H1 (cell line): ENCODE results near the gene CUL9. TPM values are rescaled to one million over a fixed set of nuclear protein-coding genes. Genes with fewer than 3 reads are reported as not detected.

Experiments
- CTCF ChIA-PET: fragments of 300-600 bp; sonication (Branson Sonifier 250); formaldehyde crosslinking; loops from one replicate; lab custom pipeline; 2021; ENCODE audit not compliant: partially characterized antibody; lab: Charles Lee
- POLR2A ChIA-PET: fragments of 300-600 bp; sonication (Branson Sonifier 250); formaldehyde crosslinking; loops from one replicate; lab custom pipeline; 2021; ENCODE audit warnings: inconsistent platforms; ENCODE audit not compliant: partially characterized antibody; lab: Charles Lee
- DNase-seq, 2 experiments: peaks; one replicate each; pipeline versions ENCODE4 v3.0.0 to v3.0.0-alpha.2; 2010 to 2022; ENCODE audit warnings: low spot score in 2 of 2, low read depth in 1 of 2, mixed read lengths in 1 of 2
- FAIRE-seq: peaks from 2 replicates; lab custom pipeline; 2011; peaks lifted over from hg19 to GRCh38; lab: Jason Lieb, UNC
- H2AFZ ChIP-seq: 2 replicates; pipeline ENCODE4 v1.8.1; 2012; ENCODE audit warnings: low read length, inconsistent platforms
- H2AK5ac ChIP-seq: 2 replicates; pipeline ENCODE4 v1.6.1; 2013; ENCODE audit warnings: low read depth, low read length
- H2BK120ac ChIP-seq: replicated peaks from 2 replicates; pipeline ENCODE3; 2013; ENCODE audit warnings: low read depth, low read length, inconsistent platforms
- H2BK12ac ChIP-seq: 2 replicates; pipeline ENCODE4 v1.6.1; 2013; ENCODE audit warnings: low read depth, low read length
- H2BK15ac ChIP-seq: 2 replicates; pipeline ENCODE4 v1.6.1; 2013; ENCODE audit warnings: low read length
- H2BK20ac ChIP-seq: 2 replicates; pipeline ENCODE4 v1.6.1; 2013; ENCODE audit warnings: low read length
- H2BK5ac ChIP-seq: 2 replicates; pipeline ENCODE4 v1.6.1; 2013; ENCODE audit warnings: low read depth, low read length
- H3K14ac ChIP-seq: 2 replicates; pipeline ENCODE4 v1.6.1; 2013; ENCODE audit warnings: inconsistent platforms; ENCODE audit not compliant: insufficient read length
- H3K18ac ChIP-seq: 2 replicates; pipeline ENCODE4 v1.6.1; 2013; ENCODE audit warnings: low read length; ENCODE audit errors: extremely low read depth
- H3K23ac ChIP-seq: 2 replicates; pipeline ENCODE4 v1.6.1; 2013; ENCODE audit warnings: inconsistent platforms; ENCODE audit not compliant: insufficient read length
- H3K23me2 ChIP-seq: 2 replicates; pipeline ENCODE4 v1.6.1; 2013; ENCODE audit warnings: low read depth, low read length
- H3K27ac ChIP-seq: 2 replicates; pipeline ENCODE4 v1.6.1; 2011; ENCODE audit warnings: low read depth, low read length, inconsistent platforms
- H3K27me3 ChIP-seq, 4 experiments: replicated peaks in 1 of 4; 1 replicate in 1 of 4; 2 replicates in 3 of 4; pipeline versions ENCODE4 v1.6.1 to v1.8.1; 2011 to 2013; ENCODE audit warnings: low read length in 3 of 4, mild to moderate bottlenecking in 3 of 4, inconsistent platforms in 2 of 4, mixed read lengths in 2 of 4, moderate library complexity in 1 of 4; ENCODE audit not compliant: control insufficient read depth in 3 of 4, insufficient read depth in 3 of 4; ENCODE audit errors: extremely low read depth in 1 of 4
- H3K36me3 ChIP-seq, 4 experiments: 2 replicates each; pipeline versions ENCODE4 v1.6.1 to v1.8.1; 2011 to 2013; ENCODE audit warnings: mild to moderate bottlenecking in 4 of 4, low read length in 3 of 4, moderate library complexity in 2 of 4, control low read depth in 1 of 4, inconsistent platforms in 1 of 4; ENCODE audit not compliant: insufficient read depth in 4 of 4, control insufficient read depth in 2 of 4
- H3K4ac ChIP-seq: replicated peaks from 2 replicates; pipeline ENCODE3; 2013; ENCODE audit warnings: low read length, low read depth, mixed read lengths, inconsistent platforms; ENCODE audit not compliant: insufficient read length
- H3K4me1 ChIP-seq, 4 experiments: replicated peaks in 1 of 4; 1 replicate in 1 of 4; 2 replicates in 3 of 4; pipeline versions ENCODE4 v1.6.1 to v1.8.1; 2011 to 2013; ENCODE audit warnings: low read length in 3 of 4, inconsistent platforms in 2 of 4, mixed read lengths in 1 of 4; ENCODE audit not compliant: insufficient read depth in 4 of 4, control insufficient read depth in 3 of 4
- H3K4me2 ChIP-seq, 2 experiments: 2 replicates each; pipeline versions ENCODE4 v1.6.1 to v1.8.1; 2011 to 2013; ENCODE audit warnings: low read depth in 2 of 2, low read length in 2 of 2, control low read depth in 1 of 2, inconsistent platforms in 1 of 2, mild to moderate bottlenecking in 1 of 2; ENCODE audit not compliant: insufficient read depth in 1 of 2
- H3K4me3 ChIP-seq, 4 experiments: fragments of 200-600, 300-600 bp in 1 of 4; sonication (generic), shearing (Covaris generic), sonication (Bioruptor Twin) in 1 of 4; 2 replicates each; pipeline versions ENCODE4 v1.5.1 to v1.8.1; 2011 to 2016; ENCODE audit warnings: low read length in 4 of 4, low read depth in 3 of 4, control low read depth in 2 of 4, inconsistent platforms in 2 of 4, mild to moderate bottlenecking in 2 of 4, mixed read lengths in 1 of 4, moderate library complexity in 1 of 4; ENCODE audit not compliant: insufficient read depth in 2 of 4; ENCODE audit errors: extremely low read depth in 1 of 4
- H3K56ac ChIP-seq: replicated peaks from 2 replicates; pipeline ENCODE3; 2013; ENCODE audit warnings: low read depth, mild to moderate bottlenecking, mixed read lengths, low read length, inconsistent platforms; ENCODE audit not compliant: insufficient read length
- H3K79me1 ChIP-seq: 2 replicates; pipeline ENCODE4 v1.6.1; 2013; ENCODE audit warnings: low read depth, low read length, control low read depth
- H3K79me2 ChIP-seq, 2 experiments: 2 replicates each; pipeline versions ENCODE4 v1.6.1 to v1.8.1; 2012 to 2013; ENCODE audit warnings: low read length in 2 of 2, mild to moderate bottlenecking in 2 of 2, inconsistent platforms in 1 of 2; ENCODE audit not compliant: insufficient read depth in 2 of 2, control insufficient read depth in 1 of 2
- H3K9ac ChIP-seq, 4 experiments: replicated peaks in 1 of 4; 1 replicate in 1 of 4; 2 replicates in 3 of 4; pipeline versions ENCODE4 v1.6.1 to v1.8.1; 2011 to 2013; ENCODE audit warnings: low read depth in 3 of 4, low read length in 3 of 4, control low read depth in 2 of 4, mild to moderate bottlenecking in 2 of 4, moderate library complexity in 2 of 4, inconsistent platforms in 1 of 4; ENCODE audit errors: extremely low read depth in 1 of 4
- H3K9me3 ChIP-seq, 2 experiments: 2 replicates each; pipeline versions ENCODE4 v1.6.1 to v1.8.1; 2012 to 2013; ENCODE audit warnings: mild to moderate bottlenecking in 2 of 2, moderate library complexity in 2 of 2, control low read depth in 1 of 2, inconsistent platforms in 1 of 2, low read depth in 1 of 2, low read length in 1 of 2, mixed read lengths in 1 of 2; ENCODE audit not compliant: insufficient read depth in 2 of 2
- H4K20me1 ChIP-seq, 2 experiments: replicated peaks in 1 of 2; 2 replicates each; pipeline versions ENCODE3 to v1.8.1; 2011 to 2013; ENCODE audit warnings: inconsistent platforms in 2 of 2, low read length in 2 of 2, mild to moderate bottlenecking in 1 of 2; ENCODE audit not compliant: insufficient read depth in 2 of 2, control insufficient read depth in 1 of 2
- H4K5ac ChIP-seq: 2 replicates; pipeline ENCODE4 v1.6.1; 2013; ENCODE audit warnings: low read length, low read depth, mixed read lengths, inconsistent platforms; ENCODE audit not compliant: insufficient read length
- H4K8ac ChIP-seq: 2 replicates; pipeline ENCODE4 v1.8.0; 2013; ENCODE audit warnings: mild to moderate bottlenecking, moderate library complexity, low read length, inconsistent platforms; ENCODE audit not compliant: insufficient read depth; ENCODE audit errors: extremely low read depth
- H4K91ac ChIP-seq: replicated peaks from 2 replicates; pipeline ENCODE3; 2013; ENCODE audit warnings: low read length, mixed read lengths, inconsistent platforms; ENCODE audit not compliant: insufficient read length
- EGR1 ChIP-seq: IDR thresholded peaks from 2 replicates; pipeline ENCODE4 v1.6.1; 2011; ENCODE audit warnings: low read depth, low read length, borderline replicate concordance
- KDM1A ChIP-seq: fragments of 200-600, 300-600 bp; sonication (generic); IDR thresholded peaks from 2 replicates; pipeline ENCODE4 v1.7.1; 2016; ENCODE audit warnings: mild to moderate bottlenecking, low read length, borderline replicate concordance
- PHF8 ChIP-seq: fragments of 200-600 bp; sonication (generic); conservative IDR thresholded peaks from 2 replicates; pipeline ENCODE4 v1.7.1; 2012; ENCODE audit warnings: low read depth, mild to moderate bottlenecking, inconsistent platforms, low read length, moderate library complexity
- RNF2 ChIP-seq: fragments of 200-900, 300-1000 bp; sonication (generic); IDR thresholded peaks from 2 replicates; pipeline ENCODE4 v1.7.1; 2016; ENCODE audit warnings: borderline replicate concordance, low read depth, mild to moderate bottlenecking, antibody characterized with exemption, low read length; ENCODE audit not compliant: poor library complexity, severe bottlenecking; ENCODE audit errors: missing control alignments
- SIN3A ChIP-seq, 2 experiments: IDR thresholded peaks in 1 of 2; conservative IDR thresholded peaks in 1 of 2; 2 replicates each; pipeline ENCODE4 v1.6.1; 2011 to 2012; ENCODE audit warnings: low read length in 2 of 2, improper control_type of control experiment in 1 of 2, low read depth in 1 of 2, mild to moderate bottlenecking in 1 of 2
- SIX5 ChIP-seq: IDR thresholded peaks from 2 replicates; pipeline ENCODE4 v1.6.1; 2011; ENCODE audit warnings: mild to moderate bottlenecking, low read depth, low read length
- SP4 ChIP-seq: IDR thresholded peaks from 2 replicates; pipeline ENCODE4 v1.6.1; 2012; ENCODE audit warnings: low read length, inconsistent platforms
- WGBS, 2 experiments: shearing (Covaris generic) in 1 of 2; methylation state at CpG; one replicate each; pipeline versions ENCODE4 v1.1.6 to v1.1.7; 2013 to 2015; ENCODE audit warnings: low lambda C conversion rate in 2 of 2, mixed read lengths in 2 of 2, inconsistent platforms in 1 of 2, low coverage in 1 of 2, missing lambda C conversion rate in 1 of 2; ENCODE audit not compliant: insufficient replicate concordance in 2 of 2, insufficient coverage in 1 of 2, insufficient read length in 1 of 2; ENCODE audit errors: extremely low coverage in 1 of 2, missing lambda C conversion rate in 1 of 2; 5-methylcytosine and 5-hydroxymethylcytosine counted together
- polyA plus RNA-seq, 7 experiments: library from polyadenylated mRNA; depleted of rRNA in 3 of 7; stranded (reverse) in 5 of 7; unstranded in 2 of 7; fragments of >200 nt in 5 of 7; fragments of 200-250 nt in 2 of 7; gene quantifications; 1 replicate in 5 of 7; 2 replicates in 1 of 7; 4 replicates in 1 of 7; pipeline versions ENCODE4 v1.2.1 to v1.2.3, GENCODE V29; 2011 to 2013; ENCODE audit warnings: missing spikeins in 2 of 7, mixed read lengths in 2 of 7
- total RNA-seq: library from RNA; stranded (reverse); fragmentation: NEBNext Ultra II Directional; extraction: Animal tissue kit (Norgen Biotek cat#: 25700); gene quantifications from 2 replicates; pipeline ENCODE4 v1.2.1, GENCODE V29; 2021
- TF ChIP-seq, protein P1 (sequence below): IDR thresholded peaks from 2 replicates; pipeline ENCODE4 v1.6.1; 2012; ENCODE audit warnings: low read length, inconsistent platforms
- TF ChIP-seq, protein P2 (sequence below): IDR thresholded peaks from 2 replicates; pipeline ENCODE4 v1.6.1; 2011; ENCODE audit warnings: low read depth, mild to moderate bottlenecking, low read length; ENCODE audit not compliant: insufficient read depth
- TF ChIP-seq, protein P3 (sequence below): IDR thresholded peaks from 2 replicates; pipeline ENCODE4 v1.6.1; 2012; ENCODE audit warnings: inconsistent platforms

CUL9 gene
- total and polyA plus RNA-seq, 2 of the 8 experiments (the other 6 are each of a cell fraction or from before 2014, with no cell fraction given): 7.7 to 9.8 TPM

DNA sequence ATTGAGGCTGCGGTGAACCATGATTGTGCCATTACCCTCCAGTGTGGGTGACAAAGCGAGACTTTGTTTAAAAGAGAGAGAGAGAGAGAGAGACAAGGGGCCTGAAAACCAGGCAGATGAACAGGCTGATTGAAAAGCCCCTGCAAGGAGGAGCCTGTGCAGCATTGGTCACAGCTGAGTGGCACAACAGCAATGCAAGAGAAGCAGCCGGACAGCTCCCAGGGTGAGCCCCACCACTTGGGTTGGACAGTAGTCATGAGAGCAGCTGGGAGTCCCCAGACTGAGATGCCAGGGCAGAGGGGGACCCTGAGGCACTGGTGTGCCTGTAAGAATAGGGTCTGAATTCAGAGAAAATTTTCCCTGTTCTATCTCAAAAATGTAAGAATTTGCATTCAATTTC lies 37.1 kb downstream of the CUL9 start:
- Histone ChIP-seq H2BK15ac (no peak overlapping the region), H3K27me3 (no peaks in the 10 kb centered on the region), H3K14ac (no peak overlapping the region), H3K9me3 (no peaks in the 10 kb centered on the region), H2BK5ac (no peak overlapping the region), H2BK12ac (no peak overlapping the region), H4K5ac (no peak overlapping the region), H3K27ac (no peak overlapping the region), H3K36me3 (no peaks in the 10 kb centered on the region; a peak in 1 of 8 replicates), H2AK5ac (no peak overlapping the region), H3K4me1 (peaks cover 0 to 4% (median 0%) of the 10 kb centered on the region in 4 experiments; a peak in 1 of 7 replicates), H3K23me2 (no peaks in the 10 kb centered on the region), H3K56ac (no peak overlapping the region), H3K79me1 (0 out of 2 replicates have a peak, but pooled peaks cover 2% of the 10 kb centered on the region), H3K4me2 (no peak overlapping the region), H3K18ac (no peak overlapping the region), H3K4me3 (no peak overlapping the region), H3K9ac (no peak overlapping the region), H2BK20ac (no peak overlapping the region), H4K8ac (no peak overlapping the region), H3K4ac (no peak overlapping the region), H3K23ac (no peak overlapping the region), H4K20me1 (peaks cover 5% of the 10 kb centered on the region in 2 experiments), H2BK120ac (no peak overlapping the region), H2AFZ (no peak overlapping the region), H4K91ac (no peak overlapping the region), H3K79me2 (no peaks in the 10 kb centered on the region)
- 89% methylated on average over 3 of the region's 3 CpGs; no CpG with 5 or more reads in 1 of the 2 experiments for WGBS, 2 experiments
- ChIA-PET CTCF (interaction anchor here (0.6 to 3.2 kb wide), 5 partner anchors 9 to 137 kb away, joined by 3 to 9 read pairs (median 4); no protein-coding TSS in a partner anchor), POLR2A (interaction anchor here (1.0 to 2.5 kb wide), 5 partner anchors 10 to 45 kb away, joined by 3 to 8 read pairs (median 3); no protein-coding TSS in a partner anchor)
- FAIRE-seq (no peak), DNase-seq (no peak)
- no peak for TF ChIP-seq EGR1
- TF ChIP-seq PHF8: no peak
- TF ChIP-seq SP4: no peak
- TF ChIP-seq RNF2: no peak
- TF ChIP-seq SIX5: no peak
- TF ChIP-seq, protein P1, sequence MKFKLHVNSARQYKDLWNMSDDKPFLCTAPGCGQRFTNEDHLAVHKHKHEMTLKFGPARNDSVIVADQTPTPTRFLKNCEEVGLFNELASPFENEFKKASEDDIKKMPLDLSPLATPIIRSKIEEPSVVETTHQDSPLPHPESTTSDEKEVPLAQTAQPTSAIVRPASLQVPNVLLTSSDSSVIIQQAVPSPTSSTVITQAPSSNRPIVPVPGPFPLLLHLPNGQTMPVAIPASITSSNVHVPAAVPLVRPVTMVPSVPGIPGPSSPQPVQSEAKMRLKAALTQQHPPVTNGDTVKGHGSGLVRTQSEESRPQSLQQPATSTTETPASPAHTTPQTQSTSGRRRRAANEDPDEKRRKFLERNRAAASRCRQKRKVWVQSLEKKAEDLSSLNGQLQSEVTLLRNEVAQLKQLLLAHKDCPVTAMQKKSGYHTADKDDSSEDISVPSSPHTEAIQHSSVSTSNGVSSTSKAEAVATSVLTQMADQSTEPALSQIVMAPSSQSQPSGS: no peak
- no peak for TF ChIP-seq KDM1A
- TF ChIP-seq SIN3A (conservative IDR thresholded peaks at IDR 0.05 in 1 of 2, IDR thresholded peaks at IDR 0.05 in 1 of 2; ENCODE audit: low read depth in 1 of 2, low read length in 2 of 2): no peak
- TF ChIP-seq, protein P2, sequence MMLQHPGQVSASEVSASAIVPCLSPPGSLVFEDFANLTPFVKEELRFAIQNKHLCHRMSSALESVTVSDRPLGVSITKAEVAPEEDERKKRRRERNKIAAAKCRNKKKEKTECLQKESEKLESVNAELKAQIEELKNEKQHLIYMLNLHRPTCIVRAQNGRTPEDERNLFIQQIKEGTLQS: no peak
- TF ChIP-seq, protein P3, sequence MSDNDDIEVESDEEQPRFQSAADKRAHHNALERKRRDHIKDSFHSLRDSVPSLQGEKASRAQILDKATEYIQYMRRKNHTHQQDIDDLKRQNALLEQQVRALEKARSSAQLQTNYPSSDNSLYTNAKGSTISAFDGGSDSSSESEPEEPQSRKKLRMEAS: no peak
